ENCODE results near the gene SEC16A. TPM values are rescaled to one million over a fixed set of nuclear protein-coding genes. Genes with fewer than 3 reads are reported as not detected.

Gene SEC16A
- total and polyA plus RNA-seq, 4 donors, result 21.7 to 96.1 (median 66.0) TPM

- Histone ChIP-seq H3K9me3 (ENCODE audit: control insufficient read depth in 4 of 4, low read length in 3 of 4) (no peaks in the 10 kb centered on the region), H3K4me1 (ENCODE audit: control insufficient read depth in 4 of 4, insufficient read depth in 4 of 4, low read length in 3 of 4) (peaks cover 3 to 11% (median 9%) of the 10 kb centered on the region in 4 donors), H3K27me3 (ENCODE audit: control insufficient read depth in 4 of 4, insufficient read depth in 4 of 4, low read length in 3 of 4) (no peaks in the 10 kb centered on the region), H3K36me3 (ENCODE audit: control insufficient read depth in 4 of 4, insufficient read depth in 3 of 4, low read depth in 1 of 4, low read length in 3 of 4) (peaks cover 8 to 40% (median 10%) of the 10 kb centered on the region in 4 donors), H3K9ac (ENCODE audit: low read depth in 1 of 2, low read length in 2 of 2) (no peak overlapping the region), H3K27ac (ENCODE audit: low read depth in 1 of 2, low read length in 2 of 2) (no peak overlapping the region), H3K4me3 (ENCODE audit: low read depth in 1 of 3, low read length in 3 of 3) (no peak overlapping the region)
- 92% methylated on average over 14 of the region's 14 CpGs for WGBS
- no peak for DNase-seq (ENCODE audit: low spot score)
- TF ChIP-seq SP1 (IDR thresholded peaks at IDR 0.05), result no peak
- no peak for TF ChIP-seq HNF4A (conservative IDR thresholded peaks at IDR 0.05)
- TF ChIP-seq GABPA (IDR thresholded peaks at IDR 0.05 in 1 of 2, conservative IDR thresholded peaks at IDR 0.05 in 1 of 2), result no peak
- no peak for TF ChIP-seq NR2F2 (IDR thresholded peaks at IDR 0.05)
- TF ChIP-seq RXRA (IDR thresholded peaks at IDR 0.05), result no peak
- TF ChIP-seq YY1 (IDR thresholded peaks at IDR 0.05), result no peak
- TF ChIP-seq ATF3 (IDR thresholded peaks at IDR 0.05), result no peak
- no peak for TF ChIP-seq HNF4G (IDR thresholded peaks at IDR 0.05)
- TF ChIP-seq FOXA1 (IDR thresholded peaks at IDR 0.05), result no peak
These were observed 78.1 kb downstream of the SEC16A start for GRCh38 chr9:136404801-136405136.

- H3K9ac ChIP-seq (ENCODE audit: low read depth in 1 of 2, low read length in 2 of 2), result no peak overlapping the region
- H3K27me3 ChIP-seq (ENCODE audit: control insufficient read depth in 4 of 4, insufficient read depth in 4 of 4, low read length in 3 of 4), result no peaks in the 10 kb centered on the region
- no peak overlapping the region for H3K27ac ChIP-seq (ENCODE audit: low read depth in 1 of 2, low read length in 2 of 2)
- no peaks in the 10 kb centered on the region for H3K9me3 ChIP-seq (ENCODE audit: control insufficient read depth in 4 of 4, low read length in 3 of 4)
- peaks cover 0 to 12% (median 8%) of the 10 kb centered on the region in 4 donors for H3K4me1 ChIP-seq (ENCODE audit: control insufficient read depth in 4 of 4, insufficient read depth in 4 of 4, low read length in 3 of 4)
- peaks cover 8 to 40% (median 10%) of the 10 kb centered on the region in 4 donors for H3K36me3 ChIP-seq (ENCODE audit: control insufficient read depth in 4 of 4, insufficient read depth in 3 of 4, low read depth in 1 of 4, low read length in 3 of 4)
- no peak for TF ChIP-seq MAX (IDR thresholded peaks at IDR 0.05)
- no peak for TF ChIP-seq NR2F2 (IDR thresholded peaks at IDR 0.05)
- no peak for TF ChIP-seq EGR1 (IDR thresholded peaks at IDR 0.05; ENCODE audit: low read depth in 2 of 2)
- TF ChIP-seq CTCF (IDR thresholded peaks at IDR 0.05; ENCODE audit: low read depth, low read length, missing input control), result no peak
- TF ChIP-seq FOXA1 (IDR thresholded peaks at IDR 0.05), result no peak
- no peak for TF ChIP-seq GABPA (IDR thresholded peaks at IDR 0.05 in 1 of 2, conservative IDR thresholded peaks at IDR 0.05 in 1 of 2)
- no peak for TF ChIP-seq YY1 (IDR thresholded peaks at IDR 0.05)
- no peak for TF ChIP-seq ATF3 (IDR thresholded peaks at IDR 0.05)
- no peak for TF ChIP-seq HNF4G (IDR thresholded peaks at IDR 0.05)
- TF ChIP-seq RAD21 (IDR thresholded peaks at IDR 0.05), result no peak
- TF ChIP-seq HNF4A (conservative IDR thresholded peaks at IDR 0.05), result no peak
- no peak for TF ChIP-seq SP1 (IDR thresholded peaks at IDR 0.05)
- TF ChIP-seq RXRA (IDR thresholded peaks at IDR 0.05), result no peak
- TF ChIP-seq JUND (IDR thresholded peaks at IDR 0.05), result no peak
- 90% methylated on average over 32 of the region's 32 CpGs for WGBS
- H3K4me3 ChIP-seq (ENCODE audit: low read depth in 1 of 3, low read length in 3 of 3), result no peak overlapping the region
- no peak for DNase-seq (ENCODE audit: low spot score)
These were observed 78.7 kb downstream of the SEC16A start for GRCh38 chr9:136403915-136404800.

- no peaks in the 10 kb centered on the region for H3K9me3 ChIP-seq (ENCODE audit: control insufficient read depth in 4 of 4, low read length in 3 of 4)
- peaks cover 8 to 40% (median 10%) of the 10 kb centered on the region in 4 donors for H3K36me3 ChIP-seq (ENCODE audit: control insufficient read depth in 4 of 4, insufficient read depth in 3 of 4, low read depth in 1 of 4, low read length in 3 of 4)
- H3K9ac ChIP-seq (ENCODE audit: low read depth in 1 of 2, low read length in 2 of 2), result no peak overlapping the region
- WGBS, result 84% methylated on average over 5 of the region's 5 CpGs
- no peak for TF ChIP-seq HNF4A (conservative IDR thresholded peaks at IDR 0.05)
- TF ChIP-seq ATF3 (IDR thresholded peaks at IDR 0.05), result no peak
- no peak for TF ChIP-seq MAX (IDR thresholded peaks at IDR 0.05)
- TF ChIP-seq JUND (IDR thresholded peaks at IDR 0.05), result no peak
- TF ChIP-seq RXRA (IDR thresholded peaks at IDR 0.05), result no peak
- no peak overlapping the region for H3K4me3 ChIP-seq (ENCODE audit: low read depth in 1 of 3, low read length in 3 of 3)
- no peak overlapping the region for H3K27ac ChIP-seq (ENCODE audit: low read depth in 1 of 2, low read length in 2 of 2)
- H3K4me1 ChIP-seq (ENCODE audit: control insufficient read depth in 4 of 4, insufficient read depth in 4 of 4, low read length in 3 of 4), result peaks cover 0 to 18% (median 15%) of the 10 kb centered on the region in 4 donors
- DNase-seq (ENCODE audit: low spot score), result no peak
- H3K27me3 ChIP-seq (ENCODE audit: control insufficient read depth in 4 of 4, insufficient read depth in 4 of 4, low read length in 3 of 4), result no peaks in the 10 kb centered on the region
These were observed 79.3 kb downstream of the SEC16A start for GRCh38 chr9:136403538-136403914.

All from liver (tissue), 9 donors.